ENCODE results near the gene GABBR2.
"Not testable (repeated sequence)": the region's sequence is repeated elsewhere in the genome, so short reads cannot be mapped to it uniquely, and the experiment has no call there.

GABBR2 gene

DNA sequence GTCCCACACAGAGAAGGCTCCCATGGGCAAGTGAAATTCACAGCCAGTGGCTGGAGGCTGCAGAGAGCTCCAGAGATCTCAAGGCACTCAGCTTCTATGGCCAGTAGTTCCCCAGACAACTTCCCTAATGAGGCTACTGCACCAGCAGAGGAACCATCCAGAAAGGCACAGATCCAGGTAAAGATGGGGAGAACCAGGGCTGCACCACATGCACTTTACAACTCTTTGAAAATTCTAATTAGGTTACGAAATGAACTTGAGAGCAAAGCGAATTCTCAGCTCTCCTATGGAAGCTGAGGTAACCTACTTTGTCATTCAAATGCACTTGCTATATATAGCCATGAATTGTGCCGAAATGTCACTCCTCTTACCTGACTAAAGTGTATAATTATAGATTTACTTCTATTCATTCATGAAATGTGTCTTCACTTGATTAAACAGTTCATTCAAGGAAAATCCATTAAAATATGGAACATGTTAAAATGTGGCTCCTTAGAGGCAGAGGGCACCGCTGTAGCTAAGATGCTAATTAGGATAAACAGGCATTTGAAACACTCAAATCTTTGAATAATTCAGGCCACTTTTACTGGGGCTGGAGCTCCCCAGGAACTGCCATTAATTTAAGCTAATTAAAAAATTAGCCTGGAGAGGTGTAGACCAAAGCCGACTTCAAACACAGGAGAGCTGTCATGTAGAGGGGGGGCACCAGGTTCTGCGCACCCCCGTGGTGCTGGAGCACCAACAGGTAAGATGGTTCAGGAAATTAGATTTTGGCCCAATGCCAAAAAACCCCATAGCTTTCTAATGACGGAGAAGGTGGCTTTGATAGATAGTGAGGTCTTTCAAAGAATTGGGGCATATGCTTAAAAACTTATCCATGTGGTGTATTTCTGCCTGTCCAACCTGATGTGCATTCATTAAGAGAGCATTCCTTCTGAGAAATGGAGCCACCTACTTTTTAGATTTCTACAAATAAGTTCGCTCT lies 204.1 kb downstream of the GABBR2 start:
- no peak for DNase-seq

DNA sequence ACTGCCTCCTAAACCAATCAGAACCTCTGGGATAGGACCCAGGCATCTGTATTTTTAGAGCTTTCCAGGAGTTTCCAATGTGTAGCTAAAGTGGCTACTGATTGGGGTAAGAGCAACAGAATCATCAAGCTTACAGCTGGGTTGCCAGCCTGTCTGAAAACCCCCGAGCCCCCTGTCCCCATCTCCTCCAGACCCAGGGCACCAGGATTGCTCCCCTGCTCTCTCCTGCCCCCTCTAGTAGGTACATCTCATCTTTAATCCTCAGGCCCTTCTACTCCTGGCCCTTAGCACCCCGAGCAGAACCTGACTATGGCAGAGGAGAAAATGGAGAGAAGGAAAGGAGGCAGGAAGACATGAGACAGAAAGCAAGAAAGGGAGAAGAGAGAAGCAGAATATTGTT lies 204.9 kb downstream of the GABBR2 start:
- DNase-seq = no peak

DNA sequence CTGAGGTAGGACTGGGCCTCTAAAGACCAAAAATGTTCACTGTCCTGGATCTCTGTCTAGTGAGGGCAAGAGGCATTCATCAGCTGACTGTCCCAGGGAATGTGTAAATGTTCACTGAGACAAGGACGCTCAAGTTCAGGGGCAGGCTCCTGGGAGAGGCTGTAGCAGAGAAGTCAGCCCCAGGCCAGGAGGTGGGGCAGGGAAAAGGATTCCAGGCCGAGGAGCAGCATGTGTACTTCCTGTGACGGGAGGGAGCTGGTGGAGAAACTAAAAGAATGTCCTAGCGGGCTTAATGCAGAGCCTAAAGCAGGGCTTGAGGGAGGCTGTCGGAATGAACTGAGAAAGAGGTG lies 205.8 kb downstream of the GABBR2 start:
- DNase-seq = no peak

DNA sequence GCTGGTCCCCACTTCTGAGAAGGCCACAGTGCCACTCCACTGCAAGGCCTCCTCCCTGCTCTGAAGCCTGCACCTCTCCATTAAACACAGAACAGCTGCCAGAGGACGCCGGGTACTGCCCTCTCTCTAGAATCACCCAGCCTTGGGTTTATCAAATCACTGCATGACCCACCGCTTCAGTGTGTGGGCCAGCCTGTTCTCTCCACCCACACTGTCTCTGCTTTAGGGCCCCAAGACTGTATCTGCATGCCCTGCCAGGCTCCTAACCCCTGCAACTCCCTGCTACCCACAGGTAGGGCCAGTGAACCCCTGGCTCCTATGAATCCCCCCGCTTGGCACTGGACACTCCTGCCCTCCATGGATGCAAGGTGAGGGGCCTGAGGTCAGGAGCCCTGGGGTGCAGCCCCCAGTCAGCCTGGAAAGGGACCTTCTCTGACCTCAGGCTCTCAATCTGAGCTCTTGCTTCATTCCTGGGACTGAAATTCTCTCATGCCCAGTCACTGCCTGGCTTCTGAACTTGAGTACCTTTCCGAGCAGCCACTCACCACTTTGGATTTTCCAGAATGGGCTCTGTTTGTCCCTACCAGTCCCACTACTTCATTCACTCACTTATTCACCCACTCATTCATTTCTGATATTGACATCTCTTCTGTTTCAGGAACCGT lies 206.3 kb downstream of the GABBR2 start:
- no peak for DNase-seq

DNA sequence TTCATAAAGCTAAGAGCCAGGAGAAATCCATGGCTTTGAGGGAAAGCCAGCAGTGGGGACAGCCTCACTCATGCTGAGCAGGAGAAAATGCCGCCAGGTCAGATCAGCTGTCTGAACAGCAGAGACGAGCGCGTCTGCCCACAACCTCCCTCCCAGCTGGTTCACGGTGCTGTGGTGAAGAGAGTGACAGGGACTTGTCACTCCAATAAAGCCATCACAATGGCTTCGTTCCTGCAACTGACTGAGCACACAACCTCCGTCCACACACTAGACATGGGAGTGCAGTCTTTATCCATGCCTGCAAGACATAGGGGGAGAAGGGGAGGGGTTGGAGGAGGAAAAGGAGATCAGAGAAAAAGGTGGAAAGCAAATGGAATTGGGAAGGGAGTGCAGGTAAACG lies 206.9 kb downstream of the GABBR2 start:
- DNase-seq = no peak

DNA sequence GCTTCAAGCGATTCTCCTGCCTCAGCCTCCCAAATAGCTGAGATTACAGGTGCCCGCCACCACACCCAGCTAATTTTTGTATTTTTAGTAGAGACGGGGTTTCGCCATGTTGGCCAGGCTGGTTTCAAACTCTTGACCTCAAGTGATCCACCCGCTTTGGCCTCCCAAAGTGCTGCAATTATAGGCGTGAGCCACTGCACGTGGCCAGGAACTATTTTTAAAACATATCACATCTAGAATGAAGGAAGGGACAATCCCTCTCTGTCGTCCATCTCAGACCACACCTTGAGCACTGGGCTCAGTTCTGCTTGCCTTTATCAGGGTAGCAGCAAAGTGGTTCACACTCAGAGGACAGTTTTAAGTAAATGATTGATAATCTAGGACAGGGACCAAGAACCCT lies 207.5 kb downstream of the GABBR2 start:
- not testable (repeated sequence) for DNase-seq

DNA sequence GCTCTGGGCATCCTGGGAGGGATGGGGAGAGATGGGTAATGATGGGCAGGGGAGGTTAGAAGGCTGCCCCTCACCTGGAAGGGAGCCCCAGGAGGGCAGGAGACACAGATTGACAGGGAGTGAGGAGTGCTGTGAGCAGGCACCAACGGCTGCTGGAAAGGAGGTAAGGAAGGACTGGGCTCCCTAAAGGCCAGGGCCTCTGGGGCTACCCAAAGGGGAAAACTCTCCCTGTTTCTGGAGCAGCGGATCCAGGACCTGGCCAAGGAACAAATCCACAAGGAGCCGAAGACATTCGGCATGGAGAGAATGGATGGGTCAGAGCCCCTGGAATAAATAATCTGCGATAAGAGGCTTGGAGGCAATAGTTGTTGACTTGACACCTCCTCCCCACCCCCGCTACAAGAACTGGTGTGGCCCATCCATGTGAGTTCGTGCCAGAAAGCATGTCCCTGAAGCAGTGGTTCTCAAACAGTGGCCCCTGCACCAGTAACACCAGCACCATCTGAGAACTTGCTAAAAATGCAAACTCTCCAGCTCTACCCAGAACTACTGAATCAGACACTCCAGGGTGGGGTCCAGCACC lies 208.3 kb downstream of the GABBR2 start:
- DNase-seq = no peak

DNA sequence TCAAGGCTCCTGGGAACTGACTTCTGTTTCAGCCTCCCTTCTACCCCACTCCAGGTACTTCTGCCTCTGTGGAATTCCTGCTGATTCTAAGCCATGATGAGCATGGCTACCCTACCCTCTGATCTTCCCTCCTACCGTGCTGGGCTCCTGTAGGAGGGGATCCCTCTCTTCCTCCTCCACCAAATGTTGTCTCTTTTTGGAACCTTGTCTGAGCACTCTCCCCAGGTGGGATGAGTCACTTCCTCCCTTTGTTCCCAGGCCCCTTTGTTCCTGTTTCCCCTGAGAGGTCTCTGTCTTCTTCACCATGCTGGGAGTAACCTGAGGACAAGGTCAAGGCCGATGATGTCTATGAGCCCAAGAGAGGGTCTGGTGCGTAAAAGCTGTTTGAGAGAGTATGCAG lies 213.2 kb downstream of the GABBR2 start:
- DNase-seq = no peak

DNA sequence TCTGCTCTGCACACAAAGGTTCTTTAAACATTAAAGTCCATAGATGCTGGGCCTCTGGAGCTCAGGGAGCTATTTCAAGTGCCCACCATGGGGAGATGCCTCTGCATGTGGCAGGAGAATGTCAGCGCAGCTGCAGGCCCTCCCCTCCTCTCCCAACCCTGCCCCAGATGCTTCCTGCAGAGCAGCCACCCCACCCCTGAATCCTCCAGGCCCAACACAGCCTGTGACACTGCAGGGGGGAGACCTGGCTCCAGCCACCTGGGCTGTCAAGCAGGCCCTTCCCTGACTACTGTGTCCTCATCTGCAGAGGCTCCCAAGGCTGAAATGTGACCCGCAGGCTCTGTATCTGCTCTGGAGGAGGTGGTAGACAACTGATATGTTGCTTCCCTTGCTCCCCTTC lies 213.9 kb downstream of the GABBR2 start:
- DNase-seq = no peak

DNA sequence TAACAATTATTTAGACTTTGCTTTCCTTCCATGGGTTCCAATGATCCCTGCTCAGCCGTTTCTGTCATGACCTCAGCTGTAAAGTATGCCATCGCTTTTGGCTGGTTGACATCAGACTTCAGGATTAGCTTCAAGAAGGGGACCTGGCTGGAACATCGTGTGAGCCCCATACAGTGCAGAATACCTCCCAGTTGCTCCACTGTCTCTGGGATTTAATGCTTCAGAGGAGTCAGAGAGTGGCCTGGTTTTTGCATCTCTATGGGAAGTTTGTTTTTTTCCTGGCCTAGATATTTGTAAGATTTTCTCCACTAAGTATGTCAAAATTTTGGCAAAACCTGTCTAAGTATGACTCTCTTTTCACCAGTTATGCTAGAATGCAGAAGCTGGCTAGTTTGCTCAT lies 216.9 kb downstream of the GABBR2 start:
- DNase-seq = no peak

DNA sequence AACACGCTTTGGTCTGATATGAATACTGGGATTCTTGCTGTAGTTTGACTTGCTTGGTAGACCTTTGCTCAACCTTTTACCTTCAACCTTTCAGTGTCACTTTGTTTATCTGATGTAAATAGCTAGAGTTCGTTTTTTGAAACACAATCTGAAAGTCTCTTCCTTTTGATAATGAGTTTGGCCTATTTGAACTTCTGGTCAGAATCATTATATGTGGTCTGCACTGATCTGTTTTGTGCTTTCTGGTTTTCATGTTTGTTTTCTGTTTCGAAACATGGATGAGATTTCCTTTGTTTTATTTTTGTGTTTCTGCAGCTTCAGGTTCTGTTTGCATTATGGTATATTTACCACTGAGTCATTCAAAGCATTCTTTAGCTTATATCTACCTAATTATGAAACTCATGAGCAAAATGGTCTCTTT lies 217.5 kb downstream of the GABBR2 start:
- DNase-seq = no peak

DNA sequence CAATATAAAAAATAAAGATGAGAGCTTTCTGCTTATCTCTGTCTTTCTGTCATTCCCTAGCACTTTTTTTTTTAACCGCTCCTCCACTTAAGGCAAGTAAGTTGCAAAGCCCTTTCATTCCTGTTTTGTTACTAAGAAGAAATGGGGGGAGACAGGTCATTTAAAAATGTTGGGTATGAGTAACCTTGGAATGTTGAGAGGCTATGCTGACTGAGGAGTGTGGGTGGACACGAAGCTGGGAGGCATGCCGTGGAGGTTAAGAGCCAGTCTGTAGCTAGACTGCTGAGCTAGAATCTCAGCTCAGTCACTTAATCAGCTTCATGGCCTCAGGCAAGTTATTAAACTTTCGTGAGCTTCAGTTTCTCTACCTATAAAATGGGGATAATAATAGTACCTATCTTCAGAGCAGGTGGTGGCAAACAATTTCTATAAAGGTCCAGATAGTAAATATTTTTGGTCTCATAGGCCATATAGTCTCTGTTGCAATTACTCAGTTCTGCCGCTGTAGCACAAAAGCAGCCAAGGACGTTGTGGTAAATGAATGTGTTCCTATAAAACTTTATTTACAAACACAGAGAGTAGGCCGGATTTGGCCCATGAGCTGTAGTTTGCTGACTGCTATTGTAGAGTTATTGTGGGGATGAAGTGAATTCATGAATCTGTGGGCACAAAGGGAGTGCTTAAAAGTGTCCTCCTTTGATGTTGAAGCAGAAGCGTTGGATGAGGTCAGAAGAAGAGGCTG lies 220.0 kb downstream of the GABBR2 start:
- no peak for DNase-seq

DNA sequence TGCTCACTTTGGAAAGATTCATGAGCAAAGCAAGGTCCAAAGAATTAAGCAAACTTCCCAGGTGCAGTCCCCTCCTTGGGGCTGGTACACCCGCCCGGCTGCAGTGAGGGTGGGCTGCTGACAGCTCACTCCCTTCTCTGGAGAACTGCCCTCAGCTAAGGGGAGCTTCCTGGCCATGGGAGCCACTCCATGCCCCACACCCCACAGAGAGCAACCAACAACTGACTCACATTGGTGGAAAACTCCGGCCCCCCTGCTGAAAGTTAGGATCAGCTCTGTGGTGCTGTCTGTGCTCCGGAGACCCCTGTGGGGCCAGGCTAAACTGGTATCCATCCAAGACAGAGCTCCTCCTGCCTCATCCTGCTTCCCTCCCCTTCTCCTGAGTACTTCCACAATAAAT lies 223.0 kb downstream of the GABBR2 start:
- DNase-seq = no peak

DNA sequence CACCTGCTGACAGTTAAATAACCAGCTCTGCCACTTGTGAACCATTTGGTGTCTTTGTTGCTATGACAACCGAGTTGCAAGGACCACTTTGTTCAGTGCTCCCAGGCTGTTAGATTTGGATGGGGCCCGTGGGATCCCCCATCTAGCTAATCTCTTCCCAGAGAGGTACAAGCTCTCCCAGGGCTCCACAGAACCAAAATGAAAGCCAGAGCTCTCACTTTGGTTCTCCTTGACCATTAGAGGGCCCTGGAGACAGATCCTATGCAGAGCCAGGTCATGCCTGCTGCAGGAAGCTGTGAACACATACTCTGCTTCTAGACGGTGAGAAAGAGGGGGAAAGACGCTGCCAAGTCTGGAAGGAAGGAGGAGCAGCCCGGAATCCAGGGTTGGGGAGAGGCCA lies 224.6 kb downstream of the GABBR2 start:
- no peak for DNase-seq

DNA sequence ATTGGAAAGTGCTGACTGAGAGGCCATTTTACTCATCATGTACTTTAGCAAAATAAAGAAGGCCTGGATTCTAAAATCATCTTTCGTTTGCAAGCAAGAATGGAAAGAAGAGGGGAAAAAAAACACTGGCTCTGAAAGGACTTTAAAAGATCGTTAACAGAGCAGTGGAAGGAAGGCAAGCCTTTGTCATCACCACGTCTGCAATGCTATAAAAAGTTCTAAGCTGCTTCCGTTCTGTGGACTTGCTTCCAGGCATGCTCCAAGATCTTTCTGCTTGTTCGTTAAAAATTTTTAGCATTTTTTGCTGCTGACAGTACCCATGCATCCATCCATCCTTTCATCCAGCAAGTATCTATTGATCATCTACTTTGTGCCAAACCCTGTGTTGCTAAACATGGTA lies 226.5 kb downstream of the GABBR2 start:
- no peak for DNase-seq

DNA sequence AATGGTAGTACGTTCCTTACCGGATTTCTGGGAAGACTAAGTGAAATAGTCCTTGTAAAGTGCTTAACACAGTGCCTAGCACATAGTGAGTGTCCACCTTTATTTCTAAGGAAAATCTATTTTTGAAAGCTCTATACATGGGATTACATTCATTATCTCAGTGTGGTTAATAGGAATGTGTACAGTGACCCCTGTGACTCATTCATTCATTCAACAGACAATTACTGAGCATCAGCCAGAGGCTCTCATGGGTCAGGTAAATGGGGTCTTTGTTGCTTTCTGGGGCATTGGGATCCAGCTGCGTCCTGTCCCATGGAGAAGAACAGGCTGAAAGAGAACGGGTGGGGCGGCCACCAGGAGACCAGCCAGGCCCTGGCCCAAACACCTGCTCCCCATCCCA lies 227.1 kb downstream of the GABBR2 start:
- DNase-seq = no peak

DNA sequence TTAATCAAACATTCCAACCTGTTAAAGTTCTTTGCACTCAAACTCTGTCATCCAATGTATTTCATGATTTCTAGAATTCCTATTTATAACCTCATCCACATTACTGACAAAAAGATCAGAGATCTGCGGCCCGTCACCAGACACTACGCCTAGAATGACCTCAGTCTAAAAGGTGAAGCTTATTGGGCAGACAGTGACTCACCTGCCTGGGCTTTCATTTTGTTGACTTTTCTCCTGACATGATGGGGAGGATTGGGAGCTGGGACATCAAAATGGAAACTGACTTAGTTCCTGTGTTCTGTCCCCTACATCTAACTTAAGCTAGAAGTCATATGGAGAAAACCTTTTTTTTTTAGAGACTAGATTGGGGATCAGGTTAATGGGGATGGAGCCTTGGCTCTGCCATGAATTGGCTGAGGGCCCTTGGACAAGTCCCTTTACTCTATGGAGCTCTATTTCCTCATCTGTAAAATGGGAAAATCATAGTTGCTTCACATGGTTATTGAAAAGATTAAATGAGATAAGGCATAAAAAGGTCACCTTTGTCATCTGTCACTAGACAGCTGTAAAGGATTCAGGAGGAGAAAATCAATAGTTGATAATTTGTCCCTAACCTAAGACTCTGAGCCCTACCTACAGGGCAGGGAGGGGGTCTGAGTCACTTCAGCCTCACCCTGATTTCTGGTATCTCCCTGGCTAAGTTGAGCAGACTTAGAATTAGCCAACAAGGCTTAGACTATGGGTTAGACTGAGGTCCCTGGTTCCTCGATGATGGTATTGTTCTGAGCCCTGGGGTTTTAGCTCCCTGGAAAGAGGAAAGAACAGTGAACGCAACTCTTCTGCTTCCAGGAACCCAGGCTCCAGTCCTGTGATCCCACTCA lies 228.5 kb downstream of the GABBR2 start:
- DNase-seq = no peak

DNA sequence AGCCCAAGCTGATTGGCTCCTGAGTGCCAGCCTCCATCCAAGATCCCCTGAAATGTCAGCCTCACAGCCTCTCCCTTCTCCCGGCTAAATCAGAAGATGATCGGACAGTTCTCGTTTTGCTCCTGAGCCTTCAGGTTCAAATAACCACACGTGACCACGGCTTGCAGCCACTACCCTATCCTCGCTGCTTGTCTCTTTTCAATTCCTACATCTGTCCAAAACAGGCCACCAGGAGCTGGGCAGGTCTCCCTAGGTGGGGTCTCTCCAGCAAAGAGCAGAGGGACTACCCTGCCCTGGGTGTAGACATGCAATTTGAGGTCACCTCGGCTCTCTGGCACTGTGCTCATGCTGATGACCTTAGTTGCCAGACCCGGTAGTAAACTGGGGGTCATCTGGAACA lies 229.3 kb downstream of the GABBR2 start:
- no peak for DNase-seq

DNA sequence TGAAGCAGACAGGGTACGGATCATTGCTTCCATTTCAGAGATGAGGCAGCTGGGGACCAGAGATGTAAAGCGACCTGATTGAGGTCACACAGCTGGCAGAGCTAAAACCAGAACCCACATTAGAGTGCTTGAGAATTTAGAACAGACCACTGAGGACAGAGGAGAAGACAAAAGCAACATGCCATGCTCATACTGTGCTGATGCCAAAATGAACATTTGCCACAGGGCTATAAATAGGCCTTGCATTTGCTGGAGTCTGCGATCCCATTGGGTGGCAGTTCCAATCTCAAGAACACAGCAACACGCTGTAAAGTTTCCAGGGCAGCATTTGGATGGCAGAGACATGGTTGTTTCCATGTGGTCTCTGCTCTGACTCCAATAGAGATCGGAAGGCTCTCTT lies 230.9 kb downstream of the GABBR2 start:
- DNase-seq = no peak

DNA sequence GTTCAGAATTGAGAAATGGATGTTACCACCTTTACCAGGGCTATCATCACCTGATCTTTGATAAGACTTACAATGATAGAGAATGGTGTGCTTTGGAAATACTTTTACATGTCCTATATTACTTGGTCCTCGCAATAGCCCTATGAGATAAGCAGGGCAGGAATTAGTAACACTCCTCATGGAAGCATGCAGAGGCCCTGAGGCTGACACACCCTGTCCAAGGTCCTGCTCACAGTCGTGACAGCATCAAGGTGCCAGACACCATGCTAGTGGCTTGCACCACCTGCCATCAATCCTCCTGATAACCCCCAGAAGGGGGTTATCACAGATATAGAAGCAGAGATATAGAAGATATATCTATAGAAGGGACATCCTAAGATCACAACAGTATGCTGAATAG lies 236.5 kb downstream of the GABBR2 start:
- DNase-seq = no peak

DNA sequence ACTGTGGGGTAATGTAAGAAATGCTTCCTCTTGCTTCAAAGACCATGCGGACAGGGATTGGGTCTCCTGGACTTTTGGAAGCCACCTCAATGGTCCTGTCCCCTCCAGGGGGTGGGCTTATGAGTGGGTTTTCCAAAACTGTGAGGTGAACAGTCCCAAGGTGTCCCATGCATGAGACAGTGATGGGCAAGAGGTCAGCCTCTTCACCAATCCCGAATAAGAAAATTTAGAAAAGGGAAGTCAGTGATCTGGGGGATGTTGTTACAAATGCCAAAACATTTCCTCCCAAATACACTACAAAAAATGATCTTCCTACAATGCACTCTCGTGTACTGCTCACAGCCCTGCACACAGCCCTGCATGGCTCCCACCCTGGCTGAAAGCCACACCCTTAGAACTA lies 237.6 kb downstream of the GABBR2 start:
- no peak for DNase-seq

DNA sequence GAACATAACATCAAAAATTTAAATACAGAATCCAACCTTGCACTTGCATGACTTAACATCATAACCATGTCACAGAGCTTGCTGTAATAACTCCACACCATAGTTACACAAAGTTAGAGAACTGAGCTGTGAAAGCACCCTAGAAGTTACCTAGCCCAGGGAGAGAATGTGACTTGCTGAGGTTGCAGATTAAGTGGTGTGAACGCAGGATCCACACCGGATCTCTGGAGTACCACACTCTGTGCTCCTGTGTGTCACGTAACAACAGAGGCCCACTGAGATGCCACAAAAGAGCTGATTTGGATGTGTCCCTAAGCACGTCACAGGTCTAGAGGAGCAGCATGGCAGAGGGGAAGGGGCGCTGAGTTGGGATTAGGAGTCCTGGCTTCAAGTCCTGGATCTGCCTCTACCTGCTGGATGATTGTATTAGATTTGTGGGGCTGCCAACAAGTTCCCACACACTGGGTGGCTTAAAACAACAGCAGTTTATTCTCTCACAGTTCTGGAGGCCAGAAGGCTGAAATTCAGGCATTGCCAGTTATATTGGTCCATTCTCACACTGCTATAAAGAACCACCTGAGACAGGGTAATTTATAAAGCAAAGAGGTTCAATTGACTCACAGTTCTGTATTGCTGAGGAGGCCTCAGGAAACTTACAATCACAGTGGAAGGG lies 240.0 kb downstream of the GABBR2 start:
- no peak for DNase-seq

All from CD4-positive, alpha-beta T cell treated with Interleukin-4 for 1 hour (primary cell).